Measurements from ENCODE around the gene MCC. TPM values are rescaled to one million over a fixed set of nuclear protein-coding genes. Genes with fewer than 3 reads are reported as not detected.

The MCC gene
- total RNA-seq, 1 experiment from 2014 or later, result 23.5 TPM

GRCh38 chr5:113039934-113040285 is 448.3 kb downstream of the MCC start:
- Mint-ChIP-seq H3K4me3 (no peak overlapping the region), H3K27me3 (ENCODE audit: low read depth) (no peaks in the 10 kb centered on the region), H3K27ac (no peak overlapping the region), H3K9me3 (no peaks in the 10 kb centered on the region), H3K36me3 (peaks cover 3% of the 10 kb centered on the region), H3K4me1 (peaks cover 21% of the 10 kb centered on the region)
- no peak for TF ChIP-seq TEAD1 (CRISPR knock-in tag; IDR thresholded peaks at IDR 0.05)
- no peak for TF ChIP-seq TP53 (CRISPR knock-in tag; IDR thresholded peaks at IDR 0.05)
- TF ChIP-seq CTCF (IDR thresholded peaks at IDR 0.05), result no peak
- TF ChIP-seq RELA (CRISPR knock-in tag; IDR thresholded peaks at IDR 0.05; ENCODE audit: borderline replicate concordance), result no peak
- TF ChIP-seq, protein P1, sequence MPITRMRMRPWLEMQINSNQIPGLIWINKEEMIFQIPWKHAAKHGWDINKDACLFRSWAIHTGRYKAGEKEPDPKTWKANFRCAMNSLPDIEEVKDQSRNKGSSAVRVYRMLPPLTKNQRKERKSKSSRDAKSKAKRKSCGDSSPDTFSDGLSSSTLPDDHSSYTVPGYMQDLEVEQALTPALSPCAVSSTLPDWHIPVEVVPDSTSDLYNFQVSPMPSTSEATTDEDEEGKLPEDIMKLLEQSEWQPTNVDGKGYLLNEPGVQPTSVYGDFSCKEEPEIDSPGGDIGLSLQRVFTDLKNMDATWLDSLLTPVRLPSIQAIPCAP (CRISPR knock-in tag; IDR thresholded peaks at IDR 0.05), result no peak
- no peak for TF ChIP-seq CREM (CRISPR knock-in tag; IDR thresholded peaks at IDR 0.05)
- TF ChIP-seq SOX15 (CRISPR knock-in tag; IDR thresholded peaks at IDR 0.05), result no peak
- no peak for TF ChIP-seq NFYB (CRISPR knock-in tag; conservative IDR thresholded peaks at IDR 0.05; ENCODE audit: low read depth)
- no peak for TF ChIP-seq PRRX2 (CRISPR knock-in tag; IDR thresholded peaks at IDR 0.05)
- no peak for TF ChIP-seq E2F4 (CRISPR knock-in tag; IDR thresholded peaks at IDR 0.05; ENCODE audit: borderline replicate concordance, low read depth)
- TF ChIP-seq ZBTB21 (CRISPR knock-in tag; IDR thresholded peaks at IDR 0.05; ENCODE audit: borderline replicate concordance), result no peak
- no peak for TF ChIP-seq JUN (CRISPR knock-in tag; IDR thresholded peaks at IDR 0.05)
- no peak for TF ChIP-seq FOXP1 (CRISPR knock-in tag; IDR thresholded peaks at IDR 0.05; ENCODE audit: borderline replicate concordance)
- TF ChIP-seq NR1H2 (CRISPR knock-in tag; IDR thresholded peaks at IDR 0.05), result no peak
- TF ChIP-seq MYBL2 (CRISPR knock-in tag; IDR thresholded peaks at IDR 0.05), result no peak
- no peak for TF ChIP-seq ZMAT4 (CRISPR knock-in tag; IDR thresholded peaks at IDR 0.05)
- ChIA-PET CTCF (no interaction called here), POLR2A (no interaction called here)
- DNase-seq (ENCODE audit: low spot score), result no peak
- ATAC-seq, result no peak

GRCh38 chr5:113039229-113039933 is 448.9 kb downstream of the MCC start:
- no peak for DNase-seq (ENCODE audit: low spot score)
- CTCF ChIA-PET, result interaction anchor here (0.9 kb wide), 1 partner anchor 43 kb away, joined by 4 read pairs; no protein-coding TSS in a partner anchor
- TF ChIP-seq ATF3 (CRISPR knock-in tag; conservative IDR thresholded peaks at IDR 0.05), result no peak
- no peak for TF ChIP-seq ETV6 (CRISPR knock-in tag; IDR thresholded peaks at IDR 0.05)
- TF ChIP-seq ZNF232 (CRISPR knock-in tag; IDR thresholded peaks at IDR 0.05), result no peak
- no peak for TF ChIP-seq CREM (CRISPR knock-in tag; IDR thresholded peaks at IDR 0.05)
- TF ChIP-seq, protein P2, sequence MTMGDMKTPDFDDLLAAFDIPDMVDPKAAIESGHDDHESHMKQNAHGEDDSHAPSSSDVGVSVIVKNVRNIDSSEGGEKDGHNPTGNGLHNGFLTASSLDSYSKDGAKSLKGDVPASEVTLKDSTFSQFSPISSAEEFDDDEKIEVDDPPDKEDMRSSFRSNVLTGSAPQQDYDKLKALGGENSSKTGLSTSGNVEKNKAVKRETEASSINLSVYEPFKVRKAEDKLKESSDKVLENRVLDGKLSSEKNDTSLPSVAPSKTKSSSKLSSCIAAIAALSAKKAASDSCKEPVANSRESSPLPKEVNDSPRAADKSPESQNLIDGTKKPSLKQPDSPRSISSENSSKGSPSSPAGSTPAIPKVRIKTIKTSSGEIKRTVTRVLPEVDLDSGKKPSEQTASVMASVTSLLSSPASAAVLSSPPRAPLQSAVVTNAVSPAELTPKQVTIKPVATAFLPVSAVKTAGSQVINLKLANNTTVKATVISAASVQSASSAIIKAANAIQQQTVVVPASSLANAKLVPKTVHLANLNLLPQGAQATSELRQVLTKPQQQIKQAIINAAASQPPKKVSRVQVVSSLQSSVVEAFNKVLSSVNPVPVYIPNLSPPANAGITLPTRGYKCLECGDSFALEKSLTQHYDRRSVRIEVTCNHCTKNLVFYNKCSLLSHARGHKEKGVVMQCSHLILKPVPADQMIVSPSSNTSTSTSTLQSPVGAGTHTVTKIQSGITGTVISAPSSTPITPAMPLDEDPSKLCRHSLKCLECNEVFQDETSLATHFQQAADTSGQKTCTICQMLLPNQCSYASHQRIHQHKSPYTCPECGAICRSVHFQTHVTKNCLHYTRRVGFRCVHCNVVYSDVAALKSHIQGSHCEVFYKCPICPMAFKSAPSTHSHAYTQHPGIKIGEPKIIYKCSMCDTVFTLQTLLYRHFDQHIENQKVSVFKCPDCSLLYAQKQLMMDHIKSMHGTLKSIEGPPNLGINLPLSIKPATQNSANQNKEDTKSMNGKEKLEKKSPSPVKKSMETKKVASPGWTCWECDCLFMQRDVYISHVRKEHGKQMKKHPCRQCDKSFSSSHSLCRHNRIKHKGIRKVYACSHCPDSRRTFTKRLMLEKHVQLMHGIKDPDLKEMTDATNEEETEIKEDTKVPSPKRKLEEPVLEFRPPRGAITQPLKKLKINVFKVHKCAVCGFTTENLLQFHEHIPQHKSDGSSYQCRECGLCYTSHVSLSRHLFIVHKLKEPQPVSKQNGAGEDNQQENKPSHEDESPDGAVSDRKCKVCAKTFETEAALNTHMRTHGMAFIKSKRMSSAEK (CRISPR knock-in tag; IDR thresholded peaks at IDR 0.05; ENCODE audit: borderline replicate concordance), result no peak
- no peak for TF ChIP-seq KAT7 (CRISPR knock-in tag; IDR thresholded peaks at IDR 0.05; ENCODE audit: borderline replicate concordance)
- TF ChIP-seq SMAD4 (CRISPR knock-in tag; IDR thresholded peaks at IDR 0.05), result no peak
- no peak for TF ChIP-seq ZNF121 (CRISPR knock-in tag; IDR thresholded peaks at IDR 0.05)
- no peak for TF ChIP-seq CBFB (CRISPR knock-in tag; IDR thresholded peaks at IDR 0.05; ENCODE audit: low read depth)
- no peak for TF ChIP-seq STAT6 (CRISPR knock-in tag; conservative IDR thresholded peaks at IDR 0.05; ENCODE audit: low read depth)
- TF ChIP-seq RELA (CRISPR knock-in tag; IDR thresholded peaks at IDR 0.05; ENCODE audit: borderline replicate concordance), result no peak

More at GRCh38 chr5:113039229-113039933, 448.9 kb downstream of the MCC start:
- POLR2A ChIA-PET, result no interaction called here
- Mint-ChIP-seq H3K9me3 (no peaks in the 10 kb centered on the region), H3K36me3 (peaks cover 3% of the 10 kb centered on the region), H3K27me3 (ENCODE audit: low read depth) (no peaks in the 10 kb centered on the region), H3K4me1 (peaks cover 26% of the 10 kb centered on the region), H3K27ac (no peak overlapping the region), H3K4me3 (no peak overlapping the region)
- ATAC-seq, result no peak
